Stimulated activated effector memory CD8-positive, alpha-beta T cell treated with anti-CD3 and anti-CD28 coated beads, Interleukin-12 subunit alpha, Interleukin-12 subunit beta, amount 100 ng/mL, for 72 hours (primary cell): Measurements from ENCODE around the gene WAS.
A peak's percentile ranks its signal among the peaks of the same experiment; 100 is the strongest.
"Not testable (repeated sequence)": the region's sequence is repeated elsewhere in the genome, so short reads cannot be mapped to it uniquely, and the experiment has no call there.

Experiments
- ATAC-seq: fragments of 150-1000 bp; cut with Tn5 transposase; 2 replicates; pipeline ENCODE4 v1.10.0; 2021
- DNase-seq, 2 donors: peaks; one replicate each; pipeline ENCODE4 v3.0.0; 2021 to 2022; ENCODE audit warnings: low spot score in 2 of 2
- H3K27ac Mint-ChIP-seq: one replicate; pipeline ENCODE4 v1.8.0; 2022; ENCODE audit warnings: mild to moderate bottlenecking, mixed read lengths
- H3K36me3 Mint-ChIP-seq: one replicate; pipeline ENCODE4 v1.8.0; 2022; ENCODE audit warnings: mild to moderate bottlenecking, mixed read lengths
- H3K4me1 Mint-ChIP-seq: one replicate; pipeline ENCODE4 v1.8.0; 2022; ENCODE audit warnings: mixed read lengths
- H3K4me3 Mint-ChIP-seq: one replicate; pipeline ENCODE4 v1.8.0; 2022; ENCODE audit warnings: mild to moderate bottlenecking, mixed read lengths
- H3K9me3 Mint-ChIP-seq: one replicate; pipeline ENCODE4 v1.8.0; 2022; ENCODE audit warnings: mixed read lengths

WAS gene

GRCh38 chrX:48676893-48677270, 6.7 kb upstream of the WAS start:
- H3K4me1 Mint-ChIP-seq = peaks cover 16% of the 10 kb centered on the region
- no peaks in the 10 kb centered on the region for H3K9me3 Mint-ChIP-seq
- H3K27ac Mint-ChIP-seq = peak overlapping the region; percentile 89
- DNase-seq (no peak), ATAC-seq (peak; percentile 27)
- H3K36me3 Mint-ChIP-seq = no peaks in the 10 kb centered on the region
- peak overlapping the region; percentile 83 for H3K4me3 Mint-ChIP-seq

GRCh38 chrX:48677516-48677915, 6.1 kb upstream of the WAS start:
- Mint-ChIP-seq H3K4me3 (peak overlapping the region; percentile 83), H3K9me3 (no peaks in the 10 kb centered on the region), H3K36me3 (no peaks in the 10 kb centered on the region), H3K4me1 (peaks cover 16% of the 10 kb centered on the region), H3K27ac (peak overlapping the region; percentile 89)
- no peak for ATAC-seq
- DNase-seq = no peak

- H3K4me3 Mint-ChIP-seq, H3K9me3 Mint-ChIP-seq, H3K27ac Mint-ChIP-seq, ATAC-seq: not testable (repeated sequence)
- peaks cover 30% of the 10 kb centered on the region for H3K4me1 Mint-ChIP-seq
- DNase-seq = peak; percentile 2 to 63
- peaks cover 16% of the 10 kb centered on the region for H3K36me3 Mint-ChIP-seq
Measured at GRCh38 chrX:48680467-48680866, 3.1 kb upstream of the WAS start.

- peaks cover 21% of the 10 kb centered on the region for H3K36me3 Mint-ChIP-seq
- DNase-seq, H3K27ac Mint-ChIP-seq, ATAC-seq, H3K9me3 Mint-ChIP-seq, H3K4me3 Mint-ChIP-seq: not testable (repeated sequence)
- peaks cover 34% of the 10 kb centered on the region for H3K4me1 Mint-ChIP-seq
Measured at GRCh38 chrX:48680925-48681324, 2.7 kb upstream of the WAS start.

DNA sequence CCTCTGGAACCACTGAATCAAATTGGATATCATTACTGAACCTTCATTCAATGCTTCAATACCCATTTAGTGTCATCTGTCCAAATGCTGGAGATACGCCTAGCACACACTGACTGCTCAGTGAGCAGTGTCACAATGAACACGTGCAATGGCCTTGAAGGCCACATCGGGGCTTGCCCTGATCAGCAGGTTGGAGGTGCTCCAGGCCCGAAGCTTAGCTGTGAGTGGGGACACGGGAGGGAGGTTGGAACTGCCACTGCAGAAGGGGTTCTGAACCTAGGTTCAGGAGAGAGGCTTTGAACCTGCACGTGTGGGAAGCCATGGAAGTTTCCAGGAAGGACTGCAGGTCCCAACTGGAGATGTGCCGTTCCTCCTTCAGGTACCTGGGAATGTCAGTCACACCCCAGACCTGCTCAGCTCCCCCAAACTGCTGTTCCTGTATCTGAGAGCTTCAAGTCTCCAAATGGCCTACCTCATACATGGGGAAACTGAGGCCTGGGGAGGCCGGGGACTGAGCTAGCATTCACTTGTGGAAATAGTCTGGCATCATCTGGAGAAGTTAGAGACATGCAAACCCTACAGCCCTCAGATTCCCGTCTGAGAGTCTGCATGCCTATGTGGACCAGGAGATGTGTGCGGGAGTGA, 1.9 kb upstream of the WAS start:
- no peak for ATAC-seq
- Mint-ChIP-seq H3K4me3 (no peak overlapping the region), H3K36me3 (peaks cover 28% of the 10 kb centered on the region), H3K4me1 (peaks cover 41% of the 10 kb centered on the region), H3K27ac (no peak overlapping the region), H3K9me3 (no peaks in the 10 kb centered on the region)
- no peak for DNase-seq

GRCh38 chrX:48682795-48683194, 804 bp upstream of the WAS start:
- Mint-ChIP-seq H3K36me3 (peaks cover 39% of the 10 kb centered on the region), H3K4me3 (peak overlapping the region; percentile 93), H3K4me1 (peaks cover 42% of the 10 kb centered on the region), H3K27ac (peak overlapping the region; percentile 97)
- not testable (repeated sequence) for ATAC-seq, DNase-seq, H3K9me3 Mint-ChIP-seq

- H3K27ac Mint-ChIP-seq = peak overlapping the region; percentile 97
- no peaks in the 10 kb centered on the region for H3K9me3 Mint-ChIP-seq
- DNase-seq = no peak
- peak overlapping the region; percentile 93 for H3K4me3 Mint-ChIP-seq
- H3K4me1 Mint-ChIP-seq = peaks cover 38% of the 10 kb centered on the region
- peaks cover 51% of the 10 kb centered on the region for H3K36me3 Mint-ChIP-seq
- ATAC-seq = no peak
Measured at GRCh38 chrX:48684134-48684533, 535 bp downstream of the WAS start.

- DNase-seq = no peak
- Mint-ChIP-seq H3K27ac (peak overlapping the region; percentile 97), H3K4me3 (peak overlapping the region; percentile 93), H3K36me3 (peaks cover 63% of the 10 kb centered on the region), H3K4me1 (peaks cover 38% of the 10 kb centered on the region), H3K9me3 (no peaks in the 10 kb centered on the region)
- no peak for ATAC-seq
Measured at GRCh38 chrX:48685416-48685815, 1.8 kb downstream of the WAS start.

GRCh38 chrX:48688531-48689150, 5.0 kb downstream of the WAS start:
- Mint-ChIP-seq H3K27ac (no peak overlapping the region), H3K4me3 (no peak overlapping the region), H3K36me3 (peaks cover 78% of the 10 kb centered on the region), H3K4me1 (peaks cover 38% of the 10 kb centered on the region), H3K9me3 (no peaks in the 10 kb centered on the region)
- DNase-seq = no peak
- no peak for ATAC-seq

DNA sequence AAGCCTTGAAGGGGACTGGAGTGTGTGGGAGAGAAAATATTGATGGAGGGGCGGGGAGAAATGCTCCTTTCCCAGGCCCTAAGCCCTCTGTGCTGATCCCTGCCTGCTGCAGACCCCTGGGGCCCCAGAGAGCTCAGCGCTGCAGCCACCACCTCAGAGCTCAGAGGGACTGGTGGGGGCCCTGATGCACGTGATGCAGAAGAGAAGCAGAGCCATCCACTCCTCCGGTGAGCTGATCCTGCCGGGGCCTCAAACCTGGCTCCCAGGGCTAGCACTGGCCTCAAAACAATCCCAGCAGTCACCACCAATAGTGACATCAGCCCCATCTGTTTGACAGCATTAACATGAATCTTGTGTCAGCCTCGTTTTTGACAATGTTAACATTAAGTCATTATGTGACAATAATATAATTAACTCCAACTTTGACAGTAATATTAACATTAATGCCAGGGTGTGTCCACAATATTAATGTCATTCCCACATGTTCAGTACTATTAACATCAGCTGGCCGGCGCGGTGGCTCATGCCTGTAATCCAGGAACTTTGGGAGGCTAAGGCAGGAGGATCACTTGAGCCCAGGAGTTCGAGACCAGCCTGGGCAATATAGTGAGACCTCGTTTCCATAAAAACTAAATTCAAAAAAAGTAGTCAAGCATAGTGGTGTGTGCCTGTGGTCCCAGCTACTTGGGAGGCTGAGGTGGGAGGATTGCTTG, 5.8 kb downstream of the WAS start:
- DNase-seq = no peak
- H3K4me1 Mint-ChIP-seq = peaks cover 35% of the 10 kb centered on the region
- H3K9me3 Mint-ChIP-seq = no peaks in the 10 kb centered on the region
- no peak for ATAC-seq
- no peak overlapping the region for H3K4me3 Mint-ChIP-seq
- H3K27ac Mint-ChIP-seq = no peak overlapping the region
- peaks cover 74% of the 10 kb centered on the region for H3K36me3 Mint-ChIP-seq

DNA sequence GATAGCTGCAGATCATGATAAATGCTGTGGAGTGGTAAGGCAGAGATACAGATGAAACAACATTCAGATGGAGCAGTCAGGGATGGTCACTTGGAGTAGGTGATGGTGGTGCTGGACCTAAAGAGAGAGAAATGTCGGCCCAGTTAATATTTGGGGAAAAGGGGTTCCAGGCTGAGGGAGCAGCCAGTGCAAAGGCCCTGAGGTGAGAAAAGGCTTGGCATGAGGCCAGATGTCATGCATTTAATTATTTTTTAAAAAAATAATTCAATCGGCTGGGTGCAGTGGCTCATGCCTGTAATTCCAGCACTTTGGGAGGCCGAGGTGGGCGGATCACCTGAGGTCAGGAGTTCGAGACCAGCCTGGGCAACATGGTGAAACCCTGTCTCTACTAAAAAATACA, 8.1 kb downstream of the WAS start:
- peaks cover 56% of the 10 kb centered on the region for H3K36me3 Mint-ChIP-seq
- H3K4me3 Mint-ChIP-seq, DNase-seq, ATAC-seq, H3K9me3 Mint-ChIP-seq, H3K27ac Mint-ChIP-seq: not testable (repeated sequence)
- H3K4me1 Mint-ChIP-seq = peaks cover 32% of the 10 kb centered on the region

GRCh38 chrX:48694776-48695533, 11.4 kb downstream of the WAS start:
- Mint-ChIP-seq H3K4me1 (peaks cover 36% of the 10 kb centered on the region), H3K9me3 (no peaks in the 10 kb centered on the region), H3K4me3 (peak overlapping the region; percentile 95), H3K27ac (peak overlapping the region; percentile 98), H3K36me3 (peaks cover 44% of the 10 kb centered on the region)
- ATAC-seq (no peak), DNase-seq (no peak)

DNA sequence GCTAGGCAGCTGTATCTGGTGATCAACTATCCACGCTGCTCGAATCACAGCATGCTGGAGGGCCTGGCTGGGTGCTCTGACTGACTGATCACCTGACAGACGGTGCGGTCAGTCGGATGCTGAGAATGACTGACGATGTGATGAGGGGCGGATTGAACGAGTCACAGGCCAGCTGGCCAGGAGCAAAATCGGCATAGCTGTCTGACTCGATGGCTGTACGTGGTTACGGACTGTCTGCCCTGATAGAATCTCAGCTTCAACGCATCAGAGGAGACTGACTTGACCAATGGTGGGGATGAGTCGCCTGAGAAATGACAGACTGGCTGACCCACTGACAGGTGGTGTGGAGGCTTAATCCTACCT, 11.9 kb downstream of the WAS start:
- Mint-ChIP-seq H3K4me3 (peak overlapping the region; percentile 95), H3K36me3 (peaks cover 42% of the 10 kb centered on the region), H3K9me3 (no peaks in the 10 kb centered on the region), H3K27ac (peak overlapping the region; percentile 98), H3K4me1 (peaks cover 36% of the 10 kb centered on the region)
- DNase-seq (no peak), ATAC-seq (no peak)

DNA sequence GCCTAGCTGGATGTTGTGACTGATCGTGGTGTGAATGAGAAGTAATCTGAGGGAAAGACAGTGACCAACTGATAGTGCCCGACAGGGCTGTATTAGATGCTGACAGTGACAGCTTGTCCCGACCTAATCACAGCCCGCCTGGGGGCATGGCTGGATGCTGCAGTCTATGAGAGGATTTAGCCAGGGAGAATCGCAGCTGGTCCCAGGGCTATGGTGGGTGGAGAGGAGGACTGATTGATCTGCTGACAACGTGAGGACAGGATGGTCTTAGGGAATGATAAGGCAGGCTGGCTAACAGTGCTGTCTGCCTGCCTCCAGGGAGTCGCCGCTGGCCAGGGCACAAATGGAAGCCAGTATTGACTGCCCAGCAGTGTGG, 12.3 kb downstream of the WAS start:
- DNase-seq = no peak
- Mint-ChIP-seq H3K4me3 (peak overlapping the region; percentile 95), H3K9me3 (no peaks in the 10 kb centered on the region), H3K27ac (peak overlapping the region; percentile 98), H3K4me1 (peaks cover 36% of the 10 kb centered on the region), H3K36me3 (peaks cover 42% of the 10 kb centered on the region)
- no peak for ATAC-seq

GRCh38 chrX:48696301-48696908, 12.8 kb downstream of the WAS start, which contains the start of gene SUV39H1:
Gene SUV39H1 (plus strand): TSS chrX:48696734. CDS start chrX:48696785, 51 bp downstream.
- Mint-ChIP-seq H3K27ac (peak within 1 kb of the TSS; percentile 98), H3K4me1 (peaks cover 36% of the 10 kb centered on the region), H3K9me3 (no peaks in the 10 kb centered on the region), H3K36me3 (peaks cover 37% of the 10 kb centered on the region), H3K4me3 (peak within 1 kb of the TSS; percentile 95)
- peak; percentile 66 to 84 for DNase-seq
- ATAC-seq = peak; percentile 94
